Cardiac fibroblast (primary cell): ENCODE measurements around the gene TH.

ENCODE experiments used
- DNase-seq, 2 donors: peaks; one replicate each; pipeline versions ENCODE4 v3.0.0 to v3.0.0-alpha.2; 2010; ENCODE audit warnings: low read depth in 2 of 2
- H3K4me3 ChIP-seq, 2 donors: replicated peaks in 1 of 2; 1 replicate in 1 of 2; 2 replicates in 1 of 2; pipeline ENCODE4 v1.5.1; 2011; ENCODE audit warnings: low read depth in 2 of 2, low read length in 2 of 2, mild to moderate bottlenecking in 2 of 2, moderate library complexity in 1 of 2
- TF ChIP-seq, protein P1 (sequence below): IDR thresholded peaks from one replicate; pipeline ENCODE4 v1.5.1; 2011; ENCODE audit warnings: low read depth, mild to moderate bottlenecking, low read length, inconsistent platforms

TH gene

GRCh38 chr11:2131371-2132236 is 40.0 kb downstream of the TH start:
- DNase-seq: no peak
- H3K4me3 ChIP-seq: no peak overlapping the region
- TF ChIP-seq, protein P1, sequence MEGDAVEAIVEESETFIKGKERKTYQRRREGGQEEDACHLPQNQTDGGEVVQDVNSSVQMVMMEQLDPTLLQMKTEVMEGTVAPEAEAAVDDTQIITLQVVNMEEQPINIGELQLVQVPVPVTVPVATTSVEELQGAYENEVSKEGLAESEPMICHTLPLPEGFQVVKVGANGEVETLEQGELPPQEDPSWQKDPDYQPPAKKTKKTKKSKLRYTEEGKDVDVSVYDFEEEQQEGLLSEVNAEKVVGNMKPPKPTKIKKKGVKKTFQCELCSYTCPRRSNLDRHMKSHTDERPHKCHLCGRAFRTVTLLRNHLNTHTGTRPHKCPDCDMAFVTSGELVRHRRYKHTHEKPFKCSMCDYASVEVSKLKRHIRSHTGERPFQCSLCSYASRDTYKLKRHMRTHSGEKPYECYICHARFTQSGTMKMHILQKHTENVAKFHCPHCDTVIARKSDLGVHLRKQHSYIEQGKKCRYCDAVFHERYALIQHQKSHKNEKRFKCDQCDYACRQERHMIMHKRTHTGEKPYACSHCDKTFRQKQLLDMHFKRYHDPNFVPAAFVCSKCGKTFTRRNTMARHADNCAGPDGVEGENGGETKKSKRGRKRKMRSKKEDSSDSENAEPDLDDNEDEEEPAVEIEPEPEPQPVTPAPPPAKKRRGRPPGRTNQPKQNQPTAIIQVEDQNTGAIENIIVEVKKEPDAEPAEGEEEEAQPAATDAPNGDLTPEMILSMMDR: no peak

DNA sequence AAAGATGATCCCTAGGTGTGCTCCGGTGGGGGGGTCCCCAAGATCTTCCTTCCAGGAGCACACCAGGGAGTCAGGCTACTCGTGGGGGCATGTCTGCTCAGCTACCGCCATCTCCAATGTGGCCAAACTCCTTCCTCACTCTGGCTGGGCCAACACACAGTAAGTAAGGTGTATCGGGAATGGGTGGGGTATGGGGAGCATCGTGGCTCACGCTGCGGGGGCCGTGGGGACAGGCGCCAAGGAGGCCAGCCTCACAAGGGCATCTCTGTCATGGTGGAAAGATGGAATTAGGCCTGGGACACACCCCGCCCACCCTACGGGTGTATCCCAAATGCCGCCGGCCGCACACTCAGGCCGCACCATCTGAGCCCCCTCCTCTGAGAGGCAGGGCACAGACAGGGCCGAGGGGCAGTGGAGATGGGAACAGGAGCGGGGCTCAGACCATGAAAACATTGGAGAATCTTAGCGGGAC is 40.7 kb downstream of the TH start:
- TF ChIP-seq, protein P1: no peak
- no peak for DNase-seq
- H3K4me3 ChIP-seq: no peak overlapping the region

DNA sequence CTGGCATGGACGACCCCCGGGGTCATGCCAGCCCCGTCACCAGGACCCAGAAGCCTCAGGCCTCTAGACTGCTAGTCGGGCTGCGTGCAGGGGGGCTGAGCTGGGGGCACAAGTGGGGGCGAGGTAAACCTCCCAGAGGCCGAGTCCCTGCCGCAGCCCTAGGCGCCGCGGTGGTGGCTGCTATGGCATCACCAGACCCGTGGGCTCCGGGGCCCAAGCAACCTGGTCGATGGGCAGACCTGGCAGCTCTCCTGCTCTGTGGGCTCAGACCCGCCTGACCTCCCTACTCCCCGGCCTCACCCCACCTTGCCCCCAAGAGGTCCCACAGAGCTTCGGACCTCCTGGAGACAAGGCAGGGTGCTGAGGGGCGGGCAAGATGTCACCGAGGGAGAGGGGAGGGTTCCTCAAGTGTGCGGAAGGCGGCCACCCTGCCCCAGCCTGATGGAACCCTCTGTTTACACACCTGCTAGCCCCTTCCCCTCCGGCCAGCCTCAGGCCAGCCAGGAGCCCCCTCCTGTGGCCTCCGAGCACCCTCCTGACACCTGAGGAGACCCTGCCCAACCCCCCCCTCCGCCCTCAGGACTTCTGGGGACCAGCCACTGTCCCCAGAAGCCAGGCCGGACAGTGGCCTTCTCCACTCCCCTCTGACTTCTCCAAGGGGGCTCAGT is 41.8 kb downstream of the TH start:
- DNase-seq: no peak
- H3K4me3 ChIP-seq: no peak overlapping the region
- TF ChIP-seq, protein P1: no peak

- TF ChIP-seq, protein P1: no peak
- DNase-seq: no peak
- no peak overlapping the region for H3K4me3 ChIP-seq
Observed at GRCh38 chr11:2129308-2129698, 42.3 kb downstream of the TH start.

GRCh38 chr11:2128511-2129307 is 42.9 kb downstream of the TH start:
- TF ChIP-seq, protein P1: no peak
- no peak for DNase-seq
- H3K4me3 ChIP-seq: no peak overlapping the region

GRCh38 chr11:2128130-2128510 is 43.5 kb downstream of the TH start:
- no peak overlapping the region for H3K4me3 ChIP-seq
- TF ChIP-seq, protein P1: no peak
- DNase-seq: no peak
